DMS53 (cell line): Measurements from ENCODE around the gene SOBP.

Experiments
- DNase-seq: peaks from one replicate; lab custom pipeline; 2025; lab: John Stamatoyannopoulos, UW

SOBP gene

DNA sequence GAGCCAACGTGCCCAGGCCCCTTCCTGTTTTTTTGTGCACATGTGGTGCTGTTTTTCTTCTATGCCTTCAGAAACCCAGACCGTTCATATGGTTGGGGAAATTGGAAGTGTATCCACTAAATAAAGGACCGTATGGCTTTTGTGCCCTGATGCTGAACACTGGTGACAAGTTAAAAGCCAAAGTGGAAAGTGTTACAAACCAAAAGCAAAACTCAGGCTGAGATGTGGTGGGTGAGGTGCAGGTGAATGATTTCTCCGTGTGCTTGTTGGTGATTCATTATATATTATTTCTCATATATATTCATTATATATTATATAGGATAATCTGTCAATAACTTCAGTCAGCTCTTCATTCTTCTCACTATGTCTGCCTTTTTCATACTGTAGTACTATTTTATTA lies 148.6 kb downstream of the SOBP start:
- DNase-seq = no peak

- no peak for DNase-seq
Observed at GRCh38 chr6:107639511-107639910, 149.6 kb downstream of the SOBP start.

DNA sequence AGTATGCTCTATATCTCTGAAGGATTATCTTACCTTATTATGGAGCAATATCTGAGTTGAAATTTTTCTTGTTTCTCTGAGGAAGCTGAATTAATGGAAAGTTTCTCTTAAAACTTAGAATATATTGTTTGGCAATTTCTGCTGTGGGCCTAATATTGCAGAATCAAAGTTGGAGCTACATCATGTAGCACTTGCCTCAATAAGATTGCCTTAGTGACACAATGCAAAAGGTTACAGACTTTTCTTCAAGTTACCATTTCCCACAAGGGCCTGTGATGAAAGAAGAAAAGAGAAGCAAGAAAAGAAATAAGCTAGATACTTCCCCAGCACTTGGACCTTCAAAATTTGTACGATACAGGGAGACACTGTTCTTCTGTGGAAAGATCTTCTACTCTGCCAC lies 151.2 kb downstream of the SOBP start:
- DNase-seq = no peak

GRCh38 chr6:107641500-107641941 lies 151.6 kb downstream of the SOBP start:
- no peak for DNase-seq

- no peak for DNase-seq
Observed at GRCh38 chr6:107642095-107642860, 152.4 kb downstream of the SOBP start.

GRCh38 chr6:107642861-107643328 lies 153.0 kb downstream of the SOBP start:
- no peak for DNase-seq

DNA sequence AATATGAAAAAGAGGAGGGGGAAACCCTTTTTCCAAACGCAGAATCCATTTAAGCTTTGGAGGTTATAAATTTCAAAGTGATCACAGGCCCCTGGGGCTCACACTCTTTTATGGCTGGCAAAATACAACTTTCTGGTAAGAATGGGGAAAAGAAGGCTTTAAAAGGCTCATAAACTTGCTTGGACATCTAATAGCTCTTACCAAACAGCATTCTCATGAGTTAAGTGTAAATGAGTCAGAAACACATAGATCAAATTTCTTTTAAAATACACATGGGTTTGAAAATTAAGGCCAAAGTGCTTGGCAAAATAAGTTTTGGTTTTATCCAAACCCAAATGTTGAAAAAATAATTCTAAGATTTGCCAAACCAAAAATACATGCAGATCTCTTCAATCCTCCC lies 154.6 kb downstream of the SOBP start:
- DNase-seq = no peak

DNA sequence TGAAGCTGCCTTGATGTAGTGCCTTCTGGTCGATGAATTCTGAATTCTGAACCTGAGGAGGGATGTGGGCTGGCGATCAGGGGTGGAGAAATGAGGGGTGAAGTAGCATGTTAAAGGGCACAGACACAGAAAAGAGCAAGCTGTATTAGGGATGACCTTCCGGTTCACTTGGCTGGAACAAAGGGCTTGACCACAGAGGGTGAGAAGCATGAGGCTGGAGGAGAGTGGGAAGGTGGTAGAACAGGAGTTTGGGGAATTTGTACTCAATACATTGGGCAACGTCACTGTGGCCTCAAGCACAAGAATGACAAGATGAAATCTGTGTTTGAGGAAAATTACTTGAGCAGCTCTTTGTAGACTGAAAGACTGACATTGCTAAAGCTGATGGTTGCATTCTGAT lies 155.8 kb downstream of the SOBP start:
- DNase-seq = no peak

DNA sequence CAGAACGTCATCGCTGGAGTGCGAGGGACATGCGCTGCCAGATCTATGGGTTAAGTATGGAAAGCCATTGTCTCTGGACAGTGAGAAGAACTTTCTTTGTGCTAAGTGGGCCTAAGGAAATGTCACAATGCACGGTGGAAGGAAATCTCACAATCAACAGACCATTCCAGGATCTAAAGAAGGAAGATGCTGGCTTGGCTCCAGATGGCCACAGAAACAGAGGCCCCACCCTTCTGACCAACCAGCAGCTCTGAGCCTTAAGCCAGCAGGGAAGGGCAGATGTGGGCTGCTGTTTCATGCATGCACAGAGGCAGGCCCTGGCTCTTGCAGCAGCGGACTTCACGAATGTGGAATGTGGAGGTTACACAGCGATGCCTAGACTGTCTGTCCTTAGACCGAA lies 156.3 kb downstream of the SOBP start:
- no peak for DNase-seq

- no peak for DNase-seq
Observed at GRCh38 chr6:107646776-107647438, 157.0 kb downstream of the SOBP start.

DNA sequence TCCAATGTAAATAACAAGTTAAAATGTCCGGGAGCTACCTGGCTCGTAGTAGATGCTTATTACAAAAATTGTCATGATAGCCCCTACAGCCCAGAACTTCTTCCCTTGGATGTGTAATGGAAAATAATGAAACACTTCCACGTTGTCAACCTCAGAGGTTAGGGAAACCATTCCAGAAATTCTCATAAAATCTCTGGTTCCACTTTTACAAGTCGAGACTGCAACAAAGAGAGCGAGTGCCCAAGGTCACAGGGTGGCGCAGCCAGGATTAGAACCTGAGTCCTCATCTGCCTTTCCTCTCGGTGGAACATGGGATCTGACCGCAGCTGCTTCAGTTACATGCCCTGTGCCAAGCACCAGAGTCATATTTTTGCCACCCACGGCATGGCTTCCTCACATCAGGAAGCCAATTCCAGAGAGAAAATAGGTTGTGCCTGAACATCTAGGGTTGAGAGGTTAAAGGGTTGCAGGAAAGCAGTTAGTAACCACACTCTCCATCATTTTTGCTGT lies 157.6 kb downstream of the SOBP start:
- DNase-seq = no peak

- peak; percentile 23 for DNase-seq
Observed at GRCh38 chr6:107648983-107649382, 159.1 kb downstream of the SOBP start.

GRCh38 chr6:107652526-107653182 lies 162.7 kb downstream of the SOBP start:
- no peak for DNase-seq

DNA sequence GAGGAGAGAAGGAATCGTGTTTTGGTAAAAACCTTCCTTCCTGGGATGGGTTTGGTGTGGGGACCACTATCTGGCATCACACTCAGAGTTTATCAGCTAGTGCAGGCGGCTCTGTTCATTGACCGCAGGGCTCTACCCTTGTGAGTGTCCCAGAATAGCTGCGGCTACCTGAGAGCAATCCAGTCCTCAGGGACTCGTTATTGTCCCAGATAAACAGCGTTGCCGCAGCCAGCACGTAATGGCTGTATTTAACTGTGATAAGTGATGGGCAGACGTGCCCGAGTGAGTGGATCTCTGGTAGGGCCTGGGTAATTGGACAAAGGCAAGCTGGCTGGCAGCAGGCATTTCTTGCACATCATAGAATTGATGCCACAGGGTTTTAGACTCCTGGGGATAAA lies 163.3 kb downstream of the SOBP start:
- DNase-seq = no peak

DNA sequence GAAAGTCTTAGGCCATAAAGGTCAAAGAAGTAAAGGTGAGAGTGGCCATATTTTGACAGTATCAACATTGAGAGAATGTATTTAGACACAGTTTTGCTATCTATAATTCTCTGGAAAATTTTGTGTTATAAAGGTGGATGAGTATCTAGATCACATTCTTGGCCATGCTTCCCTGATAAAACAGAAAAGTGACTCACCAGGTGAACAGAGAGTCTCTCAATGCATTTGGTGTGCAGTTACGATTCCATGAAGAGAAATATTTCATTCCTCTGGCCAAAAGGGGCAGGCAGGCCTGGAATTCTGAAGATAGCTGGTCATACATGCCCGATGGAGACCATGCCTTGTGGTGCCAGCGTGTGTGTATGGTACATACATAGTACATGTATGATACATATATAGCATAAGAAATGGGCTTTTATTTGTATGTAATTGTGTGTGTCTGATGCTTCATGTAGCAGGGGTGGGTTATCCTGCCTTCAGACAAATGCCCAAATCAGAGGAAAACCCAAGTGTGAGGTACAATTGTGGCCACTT lies 164.0 kb downstream of the SOBP start:
- DNase-seq = no peak

DNA sequence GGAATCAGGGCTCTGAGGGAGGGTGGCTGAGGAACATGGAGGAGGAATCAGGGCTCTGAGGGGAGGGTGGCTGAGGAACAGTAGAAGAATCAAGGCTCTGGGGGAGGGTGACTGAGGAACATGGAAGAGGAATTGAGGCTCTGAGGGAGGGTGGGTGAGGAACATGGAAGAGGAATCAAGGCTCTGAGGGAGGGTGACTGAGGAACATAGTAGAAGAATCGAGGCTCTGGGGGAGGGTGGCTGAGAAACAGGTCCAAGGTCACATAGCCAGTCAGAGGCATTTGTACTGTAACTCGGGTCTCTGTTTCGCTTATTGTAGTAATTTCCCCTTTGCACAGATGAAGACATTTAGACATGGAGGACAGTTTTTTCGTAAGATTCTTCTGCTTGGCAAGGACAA lies 164.8 kb downstream of the SOBP start:
- DNase-seq = no peak

GRCh38 chr6:107655245-107655644 lies 165.3 kb downstream of the SOBP start:
- DNase-seq = peak; percentile 25

DNA sequence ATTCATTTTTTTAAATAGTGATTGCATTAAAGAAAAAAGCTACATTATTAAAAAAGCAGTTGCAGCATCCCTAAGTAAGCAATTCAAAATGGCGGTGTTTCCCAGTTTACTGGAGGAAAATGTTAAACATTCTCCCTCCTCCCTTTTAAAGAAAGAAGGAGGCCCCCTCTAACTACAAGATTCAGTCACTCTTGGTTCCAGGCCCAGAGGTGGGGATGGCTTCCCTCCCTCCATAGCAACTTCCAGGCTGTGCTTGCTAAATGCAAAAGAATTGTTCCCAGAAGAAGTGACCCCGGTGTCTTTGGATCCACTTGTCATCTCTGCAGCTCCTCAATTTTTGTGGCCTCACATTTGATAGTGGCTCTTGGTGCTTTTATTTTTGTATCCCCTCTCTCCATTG lies 165.9 kb downstream of the SOBP start:
- no peak for DNase-seq

DNA sequence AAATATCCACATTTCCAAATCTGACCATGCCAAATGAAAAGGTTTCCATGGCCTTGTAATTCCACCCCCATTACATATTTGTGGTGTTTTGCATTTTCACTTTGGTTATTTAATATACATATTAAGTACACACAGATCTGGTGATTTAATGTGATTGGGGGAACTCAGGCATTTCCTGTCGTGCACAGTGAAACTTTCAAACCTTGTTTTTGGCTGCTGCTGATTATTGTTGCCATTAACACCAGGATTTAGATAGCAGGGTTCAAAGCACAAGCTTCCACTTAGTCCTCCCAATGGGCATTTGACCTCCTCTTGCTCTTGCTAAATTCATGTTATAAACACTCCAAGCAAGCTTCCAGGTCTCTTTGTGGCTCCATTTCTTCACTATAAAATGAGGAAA lies 166.5 kb downstream of the SOBP start:
- DNase-seq = no peak

DNA sequence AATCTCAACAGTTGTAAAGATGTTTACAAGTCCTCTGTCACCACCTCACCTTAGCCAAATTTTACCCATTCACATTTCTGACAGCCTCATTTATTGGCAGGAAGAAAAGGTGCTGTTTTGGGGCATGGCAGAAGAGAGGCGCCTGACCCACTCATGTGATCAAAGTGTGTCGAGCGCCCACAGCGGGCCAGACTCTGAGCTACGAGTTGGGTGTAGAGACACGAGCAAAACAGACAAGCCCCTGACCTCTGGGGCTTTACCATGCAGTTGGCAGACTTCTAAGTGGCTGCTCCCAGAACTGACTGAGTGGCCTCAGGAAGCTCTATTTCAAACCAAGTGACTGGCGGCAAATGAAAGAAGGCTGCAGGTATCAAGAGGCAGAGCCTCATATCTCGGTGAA lies 167.0 kb downstream of the SOBP start:
- DNase-seq = no peak

GRCh38 chr6:107657373-107657754 lies 167.4 kb downstream of the SOBP start:
- DNase-seq = no peak

GRCh38 chr6:107657755-107658461 lies 168.0 kb downstream of the SOBP start:
- DNase-seq = peak; percentile 89
